Stimulated activated naive B cell treated with anti-CD40 and anti-IgM and Interleukin-4, amounts not matched to agents 10 μg/mL and 1 μg/mL and 100 μg/mL, for 72 hours (primary cell): ENCODE measurements around the gene LRRK1.
"Not testable (repeated sequence)": the region's sequence is repeated elsewhere in the genome, so short reads cannot be mapped to it uniquely, and the experiment has no call there.

Source experiments
- ATAC-seq, 2 donors: fragments of 150-1000 bp; cut with Tn5 transposase; replicated peaks; 2 replicates each; pipeline ENCODE4 v1.10.0; 2021; ENCODE audit warnings: moderate library complexity in 1 of 2
- DNase-seq: peaks from one replicate; pipeline ENCODE4 v3.0.0; 2021
- H3K27ac Mint-ChIP-seq: one replicate; pipeline ENCODE4 v1.8.0; 2022; ENCODE audit warnings: mild to moderate bottlenecking, mixed read lengths
- H3K27me3 Mint-ChIP-seq, 2 donors: one replicate each; pipeline ENCODE4 v1.8.0; 2022; ENCODE audit warnings: mixed read lengths in 2 of 2
- H3K36me3 Mint-ChIP-seq, 2 donors: one replicate each; pipeline ENCODE4 v1.8.0; 2022; ENCODE audit warnings: mixed read lengths in 2 of 2, mild to moderate bottlenecking in 1 of 2
- H3K4me1 Mint-ChIP-seq, 2 donors: one replicate each; pipeline ENCODE4 v1.8.0; 2022; ENCODE audit warnings: mixed read lengths in 2 of 2, mild to moderate bottlenecking in 1 of 2
- H3K4me3 Mint-ChIP-seq, 2 donors: one replicate each; pipeline ENCODE4 v1.8.0; 2022; ENCODE audit warnings: mild to moderate bottlenecking in 2 of 2, mixed read lengths in 2 of 2, moderate library complexity in 1 of 2
- H3K9me3 Mint-ChIP-seq, 2 donors: one replicate each; pipeline ENCODE4 v1.8.0; 2022; ENCODE audit warnings: mixed read lengths in 2 of 2, mild to moderate bottlenecking in 1 of 2

LRRK1 gene

DNA sequence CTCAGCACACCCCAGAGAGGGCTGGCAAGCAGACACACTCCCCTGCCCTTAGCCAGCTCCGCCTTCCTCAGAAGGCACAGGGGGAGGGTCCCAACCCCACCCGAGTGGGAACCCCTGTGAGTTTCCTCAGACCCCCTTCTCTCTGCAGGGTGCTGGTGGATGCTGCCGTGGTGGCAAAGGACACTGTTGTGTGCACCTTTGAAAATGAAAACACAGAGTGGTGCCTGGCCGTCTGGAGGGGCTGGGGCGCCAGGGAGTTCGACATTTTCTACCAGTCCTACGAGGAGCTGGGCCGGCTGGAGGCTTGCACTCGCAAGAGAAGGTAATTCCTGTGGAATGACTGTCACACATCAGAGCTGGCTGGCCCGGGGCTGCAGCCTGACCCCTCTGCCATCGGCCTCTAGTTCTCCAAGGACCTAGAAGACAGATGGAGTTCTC is 149.4 kb downstream of the LRRK1 start:
- Mint-ChIP-seq H3K4me3 (no peak overlapping the region), H3K27me3 (no peaks in the 10 kb centered on the region), H3K36me3 (peaks cover 47 to 60% of the 10 kb centered on the region in 2 donors), H3K9me3 (no peaks in the 10 kb centered on the region), H3K27ac (no peak overlapping the region), H3K4me1 (peaks cover 3 to 13% of the 10 kb centered on the region in 2 donors)
- ATAC-seq (no peak), DNase-seq (no peak)

- H3K27me3 Mint-ChIP-seq: no peaks in the 10 kb centered on the region
- peaks cover 3 to 13% of the 10 kb centered on the region in 2 donors for H3K4me1 Mint-ChIP-seq
- H3K27ac Mint-ChIP-seq: no peak overlapping the region
- peaks cover 46 to 62% of the 10 kb centered on the region in 2 donors for H3K36me3 Mint-ChIP-seq
- no peak overlapping the region for H3K4me3 Mint-ChIP-seq
- ATAC-seq (no peak), DNase-seq (no peak)
- no peaks in the 10 kb centered on the region for H3K9me3 Mint-ChIP-seq
Measured at GRCh38 chr15:101068961-101069653, 149.9 kb downstream of the LRRK1 start.

GRCh38 chr15:101069654-101069973 is 150.5 kb downstream of the LRRK1 start:
- Mint-ChIP-seq H3K4me3 (no peak overlapping the region), H3K9me3 (no peaks in the 10 kb centered on the region), H3K4me1 (peaks cover 3 to 13% of the 10 kb centered on the region in 2 donors), H3K36me3 (peaks cover 40 to 57% of the 10 kb centered on the region in 2 donors), H3K27me3 (no peaks in the 10 kb centered on the region), H3K27ac (no peak overlapping the region)
- ATAC-seq (no peak), DNase-seq (no peak)

DNA sequence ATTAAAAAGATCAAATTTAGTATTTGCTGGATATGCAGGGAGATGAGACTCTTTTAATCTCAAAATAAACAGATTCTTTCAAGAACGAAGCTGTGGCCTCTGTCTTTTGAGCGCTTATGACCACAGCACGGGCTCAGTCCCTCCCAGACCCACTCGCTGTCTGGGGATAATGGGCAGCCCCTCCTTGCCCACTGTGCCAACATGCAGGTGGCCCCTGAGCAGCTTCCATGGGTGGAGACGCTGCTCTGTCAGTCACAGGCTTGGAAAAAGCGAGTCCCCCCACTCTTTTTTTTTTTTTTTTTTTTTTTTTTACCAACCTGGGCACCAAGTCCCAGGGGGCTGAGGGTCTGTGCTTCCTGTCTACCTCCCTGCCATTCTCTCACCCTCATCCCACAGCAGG is 150.9 kb downstream of the LRRK1 start:
- H3K4me1 Mint-ChIP-seq: peaks cover 3 to 13% of the 10 kb centered on the region in 2 donors
- H3K27ac Mint-ChIP-seq: peak overlapping the region; percentile 68
- H3K4me3 Mint-ChIP-seq: no peak overlapping the region
- ATAC-seq (no peak), DNase-seq (no peak)
- no peaks in the 10 kb centered on the region for H3K27me3 Mint-ChIP-seq
- H3K9me3 Mint-ChIP-seq: no peaks in the 10 kb centered on the region
- peaks cover 40 to 56% of the 10 kb centered on the region in 2 donors for H3K36me3 Mint-ChIP-seq

- no peaks in the 10 kb centered on the region for H3K9me3 Mint-ChIP-seq
- H3K4me3 Mint-ChIP-seq: no peak overlapping the region
- peaks cover 34 to 51% of the 10 kb centered on the region in 2 donors for H3K36me3 Mint-ChIP-seq
- peaks cover 3 to 13% of the 10 kb centered on the region in 2 donors for H3K4me1 Mint-ChIP-seq
- no peaks in the 10 kb centered on the region for H3K27me3 Mint-ChIP-seq
- H3K27ac Mint-ChIP-seq: peak overlapping the region; percentile 68
- no peak for DNase-seq
- ATAC-seq: no peak
Measured at GRCh38 chr15:101070502-101071273, 151.5 kb downstream of the LRRK1 start.

GRCh38 chr15:101071651-101072050 is 152.5 kb downstream of the LRRK1 start:
- no peaks in the 10 kb centered on the region for H3K9me3 Mint-ChIP-seq
- peaks cover 3 to 13% of the 10 kb centered on the region in 2 donors for H3K4me1 Mint-ChIP-seq
- no peak overlapping the region for H3K4me3 Mint-ChIP-seq
- H3K27ac Mint-ChIP-seq: no peak overlapping the region
- no peaks in the 10 kb centered on the region for H3K27me3 Mint-ChIP-seq
- ATAC-seq (no peak), DNase-seq (no peak)
- peaks cover 33 to 49% of the 10 kb centered on the region in 2 donors for H3K36me3 Mint-ChIP-seq

DNA sequence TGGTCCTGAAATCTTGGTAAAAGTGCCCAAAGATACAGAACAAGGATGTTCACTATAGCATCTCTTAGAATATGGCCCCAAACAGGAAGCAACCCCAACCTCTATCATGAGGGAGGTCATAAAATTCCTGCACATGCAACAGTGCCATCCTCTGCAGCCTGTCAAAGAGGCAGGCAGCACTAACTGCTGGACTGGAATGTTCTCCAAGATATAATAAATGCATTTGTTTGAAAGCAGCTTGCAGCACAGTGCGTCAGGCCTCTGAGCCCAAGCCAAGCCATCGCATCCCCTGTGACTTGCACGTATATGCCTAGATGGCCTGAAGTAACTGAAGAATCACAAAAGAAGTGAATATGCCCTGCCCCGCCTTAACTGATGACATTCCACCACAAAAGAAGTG is 153.1 kb downstream of the LRRK1 start:
- H3K36me3 Mint-ChIP-seq: peaks cover 34 to 43% of the 10 kb centered on the region in 2 donors
- DNase-seq, H3K27ac Mint-ChIP-seq, ATAC-seq, H3K4me3 Mint-ChIP-seq, H3K9me3 Mint-ChIP-seq, H3K27me3 Mint-ChIP-seq: not testable (repeated sequence)
- H3K4me1 Mint-ChIP-seq: peaks cover 3 to 13% of the 10 kb centered on the region in 2 donors

- peaks cover 15 to 19% of the 10 kb centered on the region in 2 donors for H3K36me3 Mint-ChIP-seq
- not testable (repeated sequence) for H3K27ac Mint-ChIP-seq, H3K27me3 Mint-ChIP-seq, DNase-seq, ATAC-seq, H3K4me1 Mint-ChIP-seq, H3K9me3 Mint-ChIP-seq, H3K4me3 Mint-ChIP-seq
Measured at GRCh38 chr15:101077806-101078668, 158.9 kb downstream of the LRRK1 start.

DNA sequence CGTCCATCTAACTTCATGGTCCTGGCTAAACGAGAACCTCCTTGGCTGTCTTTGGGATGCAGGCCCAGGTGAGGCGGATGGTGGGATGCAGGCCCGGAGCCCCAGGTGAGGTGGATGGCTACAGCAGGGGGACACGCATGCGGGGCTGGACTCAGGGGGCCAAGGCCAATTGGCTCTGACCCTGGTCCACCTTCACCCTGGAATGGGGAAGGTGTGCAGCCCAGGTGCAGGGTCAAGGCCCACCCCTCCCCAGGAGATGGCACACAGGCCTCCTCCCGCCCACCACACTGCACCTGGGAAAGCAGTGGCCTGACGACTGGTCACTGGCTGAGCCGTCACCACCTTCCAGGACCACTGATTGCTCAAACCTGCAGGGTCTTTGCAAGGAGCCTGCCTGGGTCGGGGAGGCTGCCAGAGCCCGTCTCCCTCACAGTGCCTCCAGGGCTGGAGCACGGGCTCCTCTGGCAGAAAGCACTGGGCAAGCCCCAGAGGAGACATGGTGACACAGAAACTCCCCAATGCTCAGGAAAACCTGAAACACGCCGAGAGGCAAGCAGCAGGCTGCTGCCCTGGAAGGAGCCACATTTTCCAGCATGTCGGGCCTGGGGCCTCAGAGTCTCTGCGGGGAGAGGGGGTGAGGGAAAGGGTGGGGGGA is 159.6 kb downstream of the LRRK1 start:
- Mint-ChIP-seq H3K36me3 (peaks cover 12 to 15% of the 10 kb centered on the region in 2 donors), H3K4me1 (no peaks in the 10 kb centered on the region), H3K9me3 (no peaks in the 10 kb centered on the region), H3K27me3 (peaks cover 0 to 3% of the 10 kb centered on the region in 2 donors), H3K27ac (no peak overlapping the region), H3K4me3 (no peak overlapping the region)
- DNase-seq (no peak), ATAC-seq (no peak)

GRCh38 chr15:101081900-101082299 is 162.7 kb downstream of the LRRK1 start:
- ATAC-seq: no peak
- H3K27me3 Mint-ChIP-seq: peaks cover 4 to 17% of the 10 kb centered on the region in 2 donors
- no peak overlapping the region for H3K4me3 Mint-ChIP-seq
- H3K27ac Mint-ChIP-seq: no peak overlapping the region
- H3K9me3 Mint-ChIP-seq: no peaks in the 10 kb centered on the region
- no peak for DNase-seq
- no peaks in the 10 kb centered on the region for H3K4me1 Mint-ChIP-seq
- peaks cover 3 to 8% of the 10 kb centered on the region in 2 donors for H3K36me3 Mint-ChIP-seq

- ATAC-seq: no peak
- no peaks in the 10 kb centered on the region for H3K9me3 Mint-ChIP-seq
- peaks cover 0 to 7% of the 10 kb centered on the region in 2 donors for H3K4me1 Mint-ChIP-seq
- H3K27ac Mint-ChIP-seq: no peak overlapping the region
- no peak overlapping the region for H3K4me3 Mint-ChIP-seq
- H3K36me3 Mint-ChIP-seq: peaks cover 0 to 1% of the 10 kb centered on the region in 2 donors
- no peak for DNase-seq
- H3K27me3 Mint-ChIP-seq: peaks cover 6 to 25% of the 10 kb centered on the region in 2 donors
Measured at GRCh38 chr15:101083336-101084045, 164.3 kb downstream of the LRRK1 start.

- no peaks in the 10 kb centered on the region for H3K36me3 Mint-ChIP-seq
- peaks cover 6 to 25% of the 10 kb centered on the region in 2 donors for H3K27me3 Mint-ChIP-seq
- H3K4me3 Mint-ChIP-seq: no peak overlapping the region
- peaks cover 0 to 17% of the 10 kb centered on the region in 2 donors for H3K4me1 Mint-ChIP-seq
- no peaks in the 10 kb centered on the region for H3K9me3 Mint-ChIP-seq
- ATAC-seq (no peak), DNase-seq (no peak)
- no peak overlapping the region for H3K27ac Mint-ChIP-seq
Measured at GRCh38 chr15:101084801-101085200, 165.6 kb downstream of the LRRK1 start.

GRCh38 chr15:101085311-101085700 is 166.1 kb downstream of the LRRK1 start:
- Mint-ChIP-seq H3K4me3 (no peak overlapping the region), H3K9me3 (no peaks in the 10 kb centered on the region), H3K27ac (peak overlapping the region; percentile 62), H3K27me3 (peaks cover 6 to 25% of the 10 kb centered on the region in 2 donors), H3K4me1 (peaks cover 2 to 17% of the 10 kb centered on the region in 2 donors), H3K36me3 (no peaks in the 10 kb centered on the region)
- DNase-seq (no peak), ATAC-seq (no peak)
